Measurements from ENCODE around the gene FPR2. TPM values are rescaled to one million over a fixed set of nuclear protein-coding genes. Genes with fewer than 3 reads are reported as not detected.

Gene FPR2
- total and polyA plus RNA-seq, 9 of the 15 experiments (the other 6 are each of a cell fraction or from before 2014, with no cell fraction given): 0.03 to 0.15 (median 0.07) TPM; not detected in 6

GRCh38 chr19:51803519-51803918, 42.5 kb downstream of the FPR2 start:
- H3K4me1 ChIP-seq (replicated peaks in 1 of 2; ENCODE audit: control insufficient read depth in 2 of 2, insufficient read depth in 2 of 2, low read length in 2 of 2): peaks cover 27 to 84% of the 10 kb centered on the region in 2 experiments
- DNase-seq (ENCODE audit: extremely low read depth in 1 of 4, low spot score in 3 of 4) (peak in 2 of 4 experiments; percentile 28 to 65), ATAC-seq (no peak), FAIRE-seq (no peak)
- H3K4me2 ChIP-seq (ENCODE audit: insufficient read depth, low read length): peak overlapping the region; percentile 1; the same call in 1 of the 2 replicates
- ChIA-PET POLR2A (interaction anchor here (0.5 kb wide), 1 partner anchor 1955 kb away, joined by 4 read pairs; no protein-coding TSS in a partner anchor), CTCF (ENCODE audit: low intra/inter-chr PET ratio) (no interaction called here)
- intact Hi-C loops (cut with micrococcal nuclease) (no loop called here), in situ Hi-C loops (cut with MboI) (no loop called here)
- no peaks in the 10 kb centered on the region for H3K9me1 ChIP-seq (ENCODE audit: control insufficient read depth, insufficient read depth, low read length)
- H3K4me3 ChIP-seq: no peak overlapping the region
- H3K79me2 ChIP-seq (ENCODE audit: control insufficient read depth, insufficient read depth, low read length): peaks cover 7% of the 10 kb centered on the region; the same call in 2 of the 3 replicates
- 0 out of 3 replicates have a peak, but pooled peaks cover 2% of the 10 kb centered on the region for H3K36me3 ChIP-seq (ENCODE audit: control insufficient read depth, insufficient read depth, low read length)
- WGBS (ENCODE audit: insufficient coverage, low coverage, missing lambda C conversion rate): 35% methylated on average over 4 of the region's 4 CpGs
- H3K9me3 ChIP-seq (replicated peaks; ENCODE audit: control insufficient read depth, insufficient read depth, low read depth, low read length): peaks cover 9% of the 10 kb centered on the region
- H3K27me3 ChIP-seq (ENCODE audit: control insufficient read depth in 2 of 2, insufficient read depth in 2 of 2, low read length in 2 of 2): no peaks in the 10 kb centered on the region
- H3K9ac ChIP-seq (ENCODE audit: insufficient read depth in 1 of 2, low read depth in 2 of 2, low read length in 2 of 2): no peak overlapping the region
- H2AFZ ChIP-seq (ENCODE audit: low read depth, low read length): peak overlapping the region; percentile 69
- H3K27ac ChIP-seq (ENCODE audit: extremely low read depth, low read depth, low read length): peak overlapping the region; percentile 59
- H4K20me1 ChIP-seq (replicated peaks; ENCODE audit: control insufficient read depth, insufficient read depth, low read length): no peaks in the 10 kb centered on the region
- no TSS peak for BruUV-seq (replicated peaks)
- TF ChIP-seq NFE2 (IDR thresholded peaks at IDR 0.05; ENCODE audit: low read depth): no peak
- peak; percentile 47 for TF ChIP-seq TCF3 (CRISPR knock-in tag; IDR thresholded peaks at IDR 0.05)
- TF ChIP-seq FOXA3 (CRISPR knock-in tag; conservative IDR thresholded peaks at IDR 0.05 in 1 of 2, IDR thresholded peaks at IDR 0.05 in 1 of 2): no peak
- peak; percentile 27; the same call in 1 of the 2 replicates for TF ChIP-seq SP1 (CRISPR knock-in tag; IDR thresholded peaks at IDR 0.05)
- TF ChIP-seq MTA3 (IDR thresholded peaks at IDR 0.05; ENCODE audit: borderline replicate concordance): 0 out of 2 replicates have a peak, but pooled peaks have one; percentile 18
- 0 out of 2 replicates have a peak, but pooled peaks have one; percentile 48 for TF ChIP-seq ZNF592 (IDR thresholded peaks at IDR 0.05)
- TF ChIP-seq ZNF318 (IDR thresholded peaks at IDR 0.05; ENCODE audit: borderline replicate concordance in 1 of 2, low read depth in 1 of 2): no peak

Data from K562 (cell line).